ENCODE results near the gene XYLT2. TPM values are rescaled to one million over a fixed set of nuclear protein-coding genes. Genes with fewer than 3 reads are reported as not detected.
"Not testable (repeated sequence)": the region's sequence is repeated elsewhere in the genome, so short reads cannot be mapped to it uniquely, and the experiment has no call there.

The XYLT2 gene
- 31.2 TPM for total RNA-seq

- DNase-seq (ENCODE audit: low spot score), result peak; percentile 86
These were observed at the start of gene XYLT2 for GRCh38 chr17:50345432-50346312. Gene XYLT2 (plus strand): TSS chr17:50346126. CDS start chr17:50346141, 15 bp downstream.

DNA sequence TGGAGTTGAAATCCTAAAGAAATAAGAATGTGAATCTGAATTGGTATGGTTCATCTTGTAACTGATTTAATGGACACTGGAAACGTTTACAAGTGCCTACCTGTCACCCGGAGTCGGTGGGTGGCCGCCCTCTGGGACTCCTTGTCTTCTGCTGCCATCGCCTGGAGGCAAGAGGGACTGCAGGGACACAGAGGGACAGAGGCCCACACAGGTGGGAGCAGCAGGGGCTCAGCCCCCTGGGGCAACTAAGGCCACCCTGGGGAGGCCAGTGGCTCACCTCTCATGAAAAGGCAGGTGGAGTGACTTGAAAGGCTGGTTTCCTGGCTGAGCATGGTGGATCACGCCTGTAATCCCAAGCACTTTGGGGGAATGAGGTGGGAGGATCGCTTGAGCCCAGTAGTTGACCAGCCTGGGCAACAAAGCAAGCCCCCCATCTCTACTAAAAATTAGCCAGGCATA is 48.5 kb upstream of the XYLT2 start:
- peak; percentile 83 for DNase-seq (ENCODE audit: low spot score)

DNA sequence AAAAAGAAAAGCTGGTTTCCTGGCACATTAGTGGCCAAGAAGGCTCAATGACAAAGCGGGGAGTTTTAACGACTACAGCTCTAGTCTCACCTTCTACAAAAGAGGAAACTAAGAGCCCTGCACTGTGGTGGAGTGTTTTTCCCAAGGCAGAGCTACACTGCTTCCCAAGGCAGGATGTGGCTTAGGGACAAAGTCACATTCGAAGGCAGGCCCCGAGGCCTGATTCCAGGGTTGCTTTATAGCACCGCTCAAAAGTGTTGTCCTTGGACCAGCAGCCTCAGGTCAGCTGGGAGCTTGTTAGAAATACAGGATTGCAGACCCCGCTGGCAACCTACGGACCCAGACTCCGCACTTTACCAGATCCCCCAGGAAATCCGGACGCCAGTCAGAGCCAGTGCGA is 47.9 kb upstream of the XYLT2 start:
- no peak for DNase-seq (ENCODE audit: low spot score)

- no peak for DNase-seq (ENCODE audit: low spot score)
These were observed 46.1 kb upstream of the XYLT2 start for GRCh38 chr17:50299776-50300175.

GRCh38 chr17:50300824-50301223 is 45.1 kb upstream of the XYLT2 start:
- DNase-seq (ENCODE audit: low spot score), result not testable (repeated sequence)

DNA sequence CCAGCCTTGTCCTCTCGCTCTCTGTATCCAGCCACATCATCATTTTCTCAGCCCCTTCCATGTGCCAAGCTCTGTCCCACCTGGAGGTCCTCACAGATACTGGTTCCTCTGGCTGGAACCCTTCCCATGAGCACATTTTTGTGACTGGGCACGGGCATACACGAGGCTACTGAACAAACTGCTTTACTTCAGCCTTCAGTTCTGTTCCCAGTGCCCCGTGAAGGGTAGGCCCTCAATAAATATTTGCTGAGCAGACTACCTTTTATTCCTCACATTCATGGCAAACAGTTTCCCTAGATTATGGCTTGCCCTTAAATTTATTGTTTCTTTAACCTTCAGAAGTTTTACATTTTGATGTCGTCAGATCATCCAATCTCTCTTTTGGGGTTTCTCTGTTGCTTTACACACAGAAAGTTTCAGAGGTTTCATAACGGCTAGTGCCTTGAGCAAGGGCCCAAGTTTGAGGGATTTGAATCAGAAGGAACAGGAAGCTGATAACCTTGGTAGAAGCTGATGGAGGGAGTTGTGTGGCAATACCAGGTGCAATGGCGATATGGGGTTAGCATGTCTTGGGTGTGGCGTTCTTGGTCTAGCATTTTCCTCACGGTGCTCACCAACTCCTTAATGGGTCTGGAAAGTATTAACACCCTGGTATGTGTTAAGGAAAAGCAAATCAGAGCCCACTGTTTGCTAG is 43.9 kb upstream of the XYLT2 start:
- DNase-seq (ENCODE audit: low spot score), result no peak

DNA sequence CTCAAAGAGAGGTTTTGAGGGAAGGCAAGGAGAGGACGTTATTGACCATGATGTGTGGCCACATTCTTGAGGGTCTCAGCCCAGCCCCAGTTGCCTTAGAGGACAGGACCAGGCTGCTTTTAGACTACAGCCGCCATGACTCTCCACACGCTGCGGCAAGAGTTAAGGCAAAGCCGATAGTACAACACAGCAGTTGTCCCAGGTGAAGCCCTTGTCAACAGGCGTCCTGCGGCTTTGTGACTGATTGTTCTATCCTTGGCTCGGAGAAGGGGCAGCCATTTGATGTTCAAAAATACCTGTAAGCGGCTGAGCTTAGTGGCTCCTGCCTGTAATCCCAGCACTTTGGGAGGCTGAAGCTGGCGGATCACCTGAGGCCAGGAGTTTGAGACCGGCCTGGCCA is 42.9 kb upstream of the XYLT2 start:
- no peak for DNase-seq (ENCODE audit: low spot score)

- no peak for DNase-seq (ENCODE audit: low spot score)
These were observed 42.3 kb upstream of the XYLT2 start for GRCh38 chr17:50303596-50303995.

DNA sequence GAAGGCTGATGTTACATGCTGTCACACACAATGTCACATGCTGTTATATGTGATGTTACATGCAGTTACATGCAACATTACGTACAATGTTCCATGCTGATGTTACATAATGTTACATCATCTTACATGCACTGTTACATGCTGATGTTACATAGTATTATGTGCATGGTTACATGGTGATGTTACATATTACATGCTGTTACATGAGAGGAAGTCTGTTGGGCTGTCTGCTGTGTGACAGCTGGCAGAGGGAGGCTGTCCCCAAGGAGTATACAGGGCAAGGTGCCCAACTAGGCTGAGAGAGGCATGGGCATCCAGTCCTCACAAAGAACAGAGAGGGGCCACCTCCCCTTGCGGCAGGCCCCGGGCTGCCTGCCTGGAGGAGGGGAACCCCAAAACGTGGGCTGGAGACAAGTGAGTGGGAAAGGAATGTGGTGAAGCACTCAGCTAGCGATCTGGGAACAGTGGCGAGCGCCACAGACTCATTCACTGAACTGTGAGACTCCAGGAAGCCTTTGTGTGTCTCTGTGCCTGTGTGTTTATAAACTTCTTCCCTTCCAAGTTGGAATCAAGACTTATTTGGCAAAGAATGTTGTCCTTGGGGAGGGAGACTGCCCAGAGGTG is 41.0 kb upstream of the XYLT2 start:
- no peak for DNase-seq (ENCODE audit: low spot score)

DNA sequence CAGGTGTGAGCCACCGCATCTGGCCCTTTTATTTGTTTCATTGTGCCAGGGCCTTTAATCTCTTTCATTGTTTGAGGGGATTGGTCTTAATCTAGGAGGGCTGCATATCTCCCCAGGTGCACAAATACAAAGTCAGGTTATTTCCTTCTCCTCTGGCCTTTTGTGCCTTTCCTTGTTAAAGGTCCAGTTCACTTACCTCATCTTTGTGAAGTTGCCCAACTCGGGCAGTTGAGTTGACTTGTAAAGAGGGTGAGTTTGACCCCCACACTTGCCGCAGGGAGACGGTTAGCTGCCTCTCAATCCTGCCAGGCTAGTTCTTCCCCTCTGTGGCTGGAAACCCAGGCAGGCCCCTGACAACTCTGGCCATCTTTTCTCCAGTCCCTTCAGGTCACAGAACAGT is 38.3 kb upstream of the XYLT2 start:
- no peak for DNase-seq (ENCODE audit: low spot score)

- no peak for DNase-seq (ENCODE audit: low spot score)
These were observed 37.3 kb upstream of the XYLT2 start for GRCh38 chr17:50308666-50309065.

DNA sequence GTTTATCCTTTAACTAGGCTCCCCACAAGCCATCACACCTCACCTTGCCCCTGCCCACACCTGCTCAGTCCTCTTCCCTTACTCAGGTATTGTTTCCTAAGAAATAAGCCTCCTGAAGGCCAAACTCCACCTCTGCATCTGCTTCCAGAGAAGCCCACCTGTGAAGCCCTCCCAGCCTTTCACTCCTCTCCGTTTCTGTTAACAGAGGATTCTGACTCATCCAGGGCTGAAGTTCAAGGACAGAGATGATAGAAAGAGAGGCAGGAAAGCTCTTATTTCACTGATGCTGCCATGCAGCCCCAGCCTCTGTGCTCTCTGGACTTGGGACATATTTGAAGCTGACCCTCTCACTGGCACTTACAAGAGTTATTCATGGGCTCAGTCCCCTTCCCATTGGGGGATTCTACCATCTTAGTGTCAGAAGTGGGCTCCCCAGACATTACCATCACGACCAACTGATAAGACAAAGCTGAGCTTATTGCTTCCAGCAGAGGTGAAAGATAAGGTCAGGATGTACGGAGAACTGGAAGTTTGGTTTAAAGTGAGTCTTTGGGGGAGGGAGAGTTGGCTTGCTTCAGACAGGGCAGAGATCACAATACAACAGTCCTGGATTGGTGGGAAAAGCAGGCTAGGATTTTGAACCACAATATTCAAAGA is 35.3 kb upstream of the XYLT2 start:
- no peak for DNase-seq (ENCODE audit: low spot score)

DNA sequence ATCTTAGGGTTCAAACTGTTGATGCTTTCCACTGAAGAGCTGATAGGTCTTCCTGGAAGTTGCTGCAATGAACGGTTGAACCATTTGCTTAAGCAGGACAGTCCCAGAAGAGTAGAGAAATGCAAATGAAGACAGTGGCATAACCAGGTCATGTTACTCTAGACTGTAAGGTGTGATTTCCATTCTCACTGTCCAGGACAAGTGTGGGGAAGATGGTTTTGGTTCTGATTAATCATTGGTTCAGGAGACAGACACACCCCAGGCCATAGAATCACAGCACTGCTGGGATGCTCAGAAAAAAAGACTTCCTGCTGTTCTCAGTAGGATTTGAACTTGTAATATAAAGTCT is 34.8 kb upstream of the XYLT2 start:
- no peak for DNase-seq (ENCODE audit: low spot score)

GRCh38 chr17:50311483-50311882 is 34.4 kb upstream of the XYLT2 start:
- DNase-seq (ENCODE audit: low spot score), result no peak

- DNase-seq (ENCODE audit: low spot score), result no peak
These were observed 33.6 kb upstream of the XYLT2 start for GRCh38 chr17:50312308-50312707.

GRCh38 chr17:50314456-50315011 is 31.4 kb upstream of the XYLT2 start:
- DNase-seq (ENCODE audit: low spot score), result no peak

GRCh38 chr17:50316016-50316587 is 29.8 kb upstream of the XYLT2 start:
- no peak for DNase-seq (ENCODE audit: low spot score)

DNA sequence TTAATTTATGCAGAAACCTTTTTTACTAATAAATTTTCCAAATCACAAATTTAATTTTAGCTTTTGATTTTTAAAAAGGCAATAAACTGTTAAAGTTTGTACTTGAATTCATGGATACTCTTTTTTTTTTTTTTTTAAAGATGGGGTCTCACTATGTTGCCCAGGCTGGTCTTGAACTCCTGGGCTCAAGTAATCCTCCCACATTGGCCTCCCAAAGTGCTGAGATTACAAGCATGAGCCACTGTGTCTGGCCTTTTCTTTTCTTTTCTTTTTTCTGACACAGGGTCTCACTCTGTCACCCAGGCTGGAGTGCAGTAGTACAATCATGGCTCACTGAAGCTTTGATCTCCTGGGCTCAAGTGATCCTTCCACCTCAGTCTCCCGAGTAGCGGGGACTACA is 29.3 kb upstream of the XYLT2 start:
- not testable (repeated sequence) for DNase-seq (ENCODE audit: low spot score)

DNA sequence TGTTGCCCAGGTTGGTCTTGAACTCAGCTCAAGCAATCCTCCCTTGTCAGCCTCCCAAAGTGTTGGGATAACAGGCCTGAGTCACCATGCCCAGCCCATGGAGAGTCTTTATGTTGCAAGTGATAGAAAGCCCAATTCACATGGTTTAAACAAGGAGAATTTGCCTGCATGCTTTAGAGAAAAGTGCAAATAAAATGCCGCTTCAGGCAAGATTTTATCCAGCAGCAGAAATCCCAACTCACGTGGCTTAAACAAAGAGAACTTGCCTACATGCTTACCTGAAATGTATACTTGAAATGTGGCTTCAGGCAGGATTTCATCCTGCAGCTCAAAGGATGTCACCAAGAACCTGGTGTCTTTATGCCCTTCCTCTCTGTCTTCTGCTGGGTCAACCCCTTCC is 28.8 kb upstream of the XYLT2 start:
- DNase-seq (ENCODE audit: low spot score), result no peak

- no peak for DNase-seq (ENCODE audit: low spot score)
These were observed 27.2 kb upstream of the XYLT2 start for GRCh38 chr17:50318501-50319285.

Data from ureter (tissue), 1 donor.